PC-9 (cell line): ENCODE results near the gene MYDGF.

Experiments
- EZH2 ChIP-seq: fragments of 200-600 bp; sonication (generic); IDR thresholded peaks from 2 replicates; pipeline ENCODE4 v1.8.0; 2017; ENCODE audit warnings: antibody characterized with exemption, low read depth
- TF ChIP-seq, protein P1 (sequence below): fragments of 200-600 bp; sonication (generic); conservative IDR thresholded peaks from 2 replicates; pipeline ENCODE4 v1.6.1; 2017; ENCODE audit warnings: mixed run types, antibody characterized with exemption, mild to moderate bottlenecking, moderate library complexity

DNA sequence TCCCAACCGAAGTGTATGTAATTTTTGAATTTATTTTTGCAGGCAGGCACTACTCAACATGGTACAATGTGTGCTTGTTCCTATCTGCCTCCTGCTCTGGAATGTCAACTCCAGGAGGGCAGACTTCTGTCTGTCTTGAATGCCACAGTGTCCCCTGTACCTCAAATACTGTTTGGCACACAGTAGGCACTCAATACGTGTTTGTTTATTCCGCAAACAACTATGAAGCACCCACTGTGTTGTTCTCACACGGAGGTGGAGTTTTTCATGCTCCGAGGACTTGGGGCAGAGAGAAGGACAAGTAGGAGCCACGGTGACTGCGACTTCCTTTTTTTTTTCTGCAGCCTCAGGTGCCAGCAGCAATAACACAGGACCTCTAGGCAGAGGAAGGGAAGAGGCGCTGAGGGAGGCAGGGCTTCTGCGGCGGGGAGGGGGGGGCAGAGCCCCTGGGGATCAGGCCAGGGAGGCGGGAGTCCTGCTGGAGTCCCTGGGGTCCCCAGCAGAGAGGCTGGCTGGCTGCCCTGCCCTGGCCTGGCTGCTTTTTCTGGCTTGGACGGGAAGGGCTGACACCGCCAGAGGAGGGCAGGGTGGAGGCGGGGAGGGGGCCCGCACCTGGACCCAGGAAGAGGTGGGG is 60.1 kb downstream of the MYDGF start:
- TF ChIP-seq, protein P1, sequence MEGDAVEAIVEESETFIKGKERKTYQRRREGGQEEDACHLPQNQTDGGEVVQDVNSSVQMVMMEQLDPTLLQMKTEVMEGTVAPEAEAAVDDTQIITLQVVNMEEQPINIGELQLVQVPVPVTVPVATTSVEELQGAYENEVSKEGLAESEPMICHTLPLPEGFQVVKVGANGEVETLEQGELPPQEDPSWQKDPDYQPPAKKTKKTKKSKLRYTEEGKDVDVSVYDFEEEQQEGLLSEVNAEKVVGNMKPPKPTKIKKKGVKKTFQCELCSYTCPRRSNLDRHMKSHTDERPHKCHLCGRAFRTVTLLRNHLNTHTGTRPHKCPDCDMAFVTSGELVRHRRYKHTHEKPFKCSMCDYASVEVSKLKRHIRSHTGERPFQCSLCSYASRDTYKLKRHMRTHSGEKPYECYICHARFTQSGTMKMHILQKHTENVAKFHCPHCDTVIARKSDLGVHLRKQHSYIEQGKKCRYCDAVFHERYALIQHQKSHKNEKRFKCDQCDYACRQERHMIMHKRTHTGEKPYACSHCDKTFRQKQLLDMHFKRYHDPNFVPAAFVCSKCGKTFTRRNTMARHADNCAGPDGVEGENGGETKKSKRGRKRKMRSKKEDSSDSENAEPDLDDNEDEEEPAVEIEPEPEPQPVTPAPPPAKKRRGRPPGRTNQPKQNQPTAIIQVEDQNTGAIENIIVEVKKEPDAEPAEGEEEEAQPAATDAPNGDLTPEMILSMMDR = no peak
- TF ChIP-seq EZH2 = no peak
